M059J (cell line): ENCODE measurements around the gene INSIG2. TPM values are rescaled to one million over a fixed set of nuclear protein-coding genes. Genes with fewer than 3 reads are reported as not detected.

Experiments used
- DNase-seq: peaks from one replicate; pipeline ENCODE4 v3.0.0-alpha.2; 2012; ENCODE audit warnings: low read depth
- total RNA-seq: library from RNA; depleted of rRNA; stranded (reverse); fragments of >200 nt; shearing (Covaris generic); gene quantifications from 2 replicates; pipeline ENCODE4 v1.2.3, GENCODE V29; 2014; rRNA removed

Gene INSIG2
- 6.7 and 9.4 TPM in 2 replicates for total RNA-seq

- peak; percentile 96 for DNase-seq
Observed at GRCh38 chr2:118088051-118089024, at the start of gene INSIG2. Gene INSIG2 (plus strand): TSS chr2:118088471. CDS start chr2:118096557, 8,086 bp downstream.

- DNase-seq, result no peak
Observed at GRCh38 chr2:118040891-118041290, 47.4 kb upstream of the INSIG2 start.

DNA sequence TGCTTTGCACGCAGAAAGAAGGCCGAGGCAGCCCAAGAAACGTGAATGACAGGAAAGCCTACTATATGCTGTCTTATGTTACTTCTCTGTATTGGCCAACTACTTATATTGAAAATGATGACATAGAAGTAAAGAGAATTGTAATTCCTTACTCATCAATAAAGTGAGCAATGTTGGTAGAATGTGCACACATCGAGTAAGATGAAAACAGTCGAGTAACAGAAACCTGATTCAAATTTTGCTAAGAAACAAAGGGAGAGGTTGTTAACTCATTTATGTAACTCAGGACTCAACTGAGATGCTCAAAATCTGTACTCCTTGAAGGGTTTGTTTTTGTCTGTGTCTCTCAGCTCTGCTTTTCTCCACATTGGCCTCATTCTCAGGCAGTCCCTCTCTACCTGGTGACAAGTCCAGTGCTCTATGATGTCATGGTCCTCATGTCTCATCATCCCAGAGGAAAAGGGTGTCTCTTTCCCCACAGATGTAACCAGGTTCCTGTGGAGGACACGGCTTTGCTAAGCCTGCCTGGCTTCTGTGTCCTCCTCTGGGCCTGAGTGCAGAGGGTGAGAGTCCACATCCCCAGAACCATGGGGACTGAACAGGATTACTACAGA is 44.1 kb upstream of the INSIG2 start:
- DNase-seq, result no peak

DNA sequence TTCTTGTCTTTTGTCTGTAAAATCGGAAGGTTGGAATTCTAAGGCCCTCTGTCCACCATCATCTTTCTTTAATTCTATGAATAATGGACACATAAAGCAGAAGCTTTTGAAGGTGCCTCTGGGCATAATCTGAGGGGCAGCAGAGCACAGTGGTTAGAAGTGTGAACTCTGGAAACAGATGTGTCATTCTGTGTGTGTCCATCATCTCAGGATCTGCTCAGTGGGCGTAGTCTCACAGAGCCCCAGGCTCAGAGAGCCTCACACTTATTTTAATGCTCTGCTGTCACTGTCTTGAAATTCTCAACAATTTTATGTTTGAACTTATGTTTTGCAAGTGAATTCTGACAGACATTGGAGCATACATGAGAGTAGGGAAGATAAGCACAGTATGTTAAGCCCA is 43.4 kb upstream of the INSIG2 start:
- DNase-seq, result no peak

DNA sequence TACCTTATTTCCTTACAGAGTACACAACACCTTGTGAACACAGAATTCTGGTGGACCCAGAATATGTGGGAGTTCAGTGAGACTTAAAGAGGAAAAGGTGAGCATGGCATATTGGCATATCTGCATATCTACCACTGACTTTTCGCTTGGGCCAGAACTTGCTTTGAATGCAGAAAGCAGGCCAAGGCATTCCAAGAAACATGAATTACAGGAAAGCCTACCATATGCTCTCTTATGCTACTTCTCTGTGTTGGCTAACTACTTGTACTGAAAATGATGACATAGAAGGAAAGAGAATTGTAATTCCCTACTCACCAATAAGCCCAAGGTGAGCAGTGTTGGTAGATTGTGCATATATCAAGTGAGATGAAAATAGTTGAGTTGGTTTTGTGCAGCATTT is 43.0 kb upstream of the INSIG2 start:
- no peak for DNase-seq

- DNase-seq, result peak; percentile 48
Observed at GRCh38 chr2:118046634-118047210, 41.5 kb upstream of the INSIG2 start.

GRCh38 chr2:118047380-118047826 is 40.9 kb upstream of the INSIG2 start:
- peak; percentile 66 for DNase-seq

GRCh38 chr2:118048401-118048800 is 39.9 kb upstream of the INSIG2 start:
- peak; percentile 15 for DNase-seq

DNA sequence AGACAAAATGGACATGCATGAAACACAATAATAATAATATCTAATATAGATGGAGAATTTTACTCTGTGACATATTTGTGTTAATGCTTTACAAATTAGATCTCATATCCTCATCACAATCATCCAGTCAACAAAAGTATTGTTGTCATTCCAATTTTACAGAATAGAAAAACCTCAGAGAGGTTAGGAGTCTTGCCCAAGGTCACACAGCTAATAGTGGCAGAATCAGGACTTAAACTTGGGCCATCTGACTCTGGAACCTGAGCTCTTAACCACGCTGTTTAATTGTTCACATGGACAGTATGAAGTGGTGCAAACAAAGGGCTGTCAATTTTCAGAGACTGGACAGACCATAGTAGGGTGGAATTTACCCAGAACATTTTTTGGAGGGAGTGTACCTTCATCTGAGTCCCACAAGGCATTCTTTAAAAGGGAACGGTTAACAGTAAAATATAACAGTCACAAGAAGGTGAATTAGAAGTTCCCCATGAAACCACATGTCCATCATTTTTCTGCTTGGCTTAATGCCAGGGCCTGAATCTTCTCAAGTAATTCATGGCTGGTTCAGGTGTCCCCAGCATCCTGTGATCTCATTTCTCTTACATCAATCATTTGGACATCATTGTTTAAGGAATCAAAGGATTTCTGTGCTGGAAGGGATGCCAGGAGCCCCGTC is 39.0 kb upstream of the INSIG2 start:
- peak; percentile 59 for DNase-seq

GRCh38 chr2:118049816-118050140 is 38.5 kb upstream of the INSIG2 start:
- DNase-seq, result no peak

- peak; percentile 55 for DNase-seq
Observed at GRCh38 chr2:118050386-118050785, 37.9 kb upstream of the INSIG2 start.

GRCh38 chr2:118050974-118051373 is 37.3 kb upstream of the INSIG2 start:
- DNase-seq, result no peak

DNA sequence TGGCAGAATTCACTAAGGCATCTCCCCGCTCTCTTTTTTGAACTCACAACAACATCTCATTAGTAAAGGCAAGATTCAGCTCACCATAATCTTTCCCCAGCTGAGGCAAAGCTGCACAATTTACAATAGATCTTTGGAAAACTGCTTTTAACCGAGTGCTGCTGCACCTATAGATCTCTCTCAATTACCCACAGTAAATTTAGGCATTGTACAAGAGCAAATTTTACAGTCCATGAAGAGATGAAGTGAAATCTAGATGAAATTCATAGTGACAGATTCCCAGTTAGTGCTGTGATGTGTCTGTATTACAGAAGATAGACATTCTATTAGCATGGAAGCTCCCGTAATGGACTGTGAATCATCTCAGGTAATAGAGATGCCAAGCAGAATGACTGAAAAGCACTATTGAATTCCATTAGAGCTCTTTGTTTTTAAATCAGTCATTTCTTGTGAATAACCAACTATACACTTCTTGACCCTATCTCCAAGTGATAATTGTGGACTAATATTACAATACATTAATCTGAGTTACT is 36.4 kb upstream of the INSIG2 start:
- no peak for DNase-seq

- no peak for DNase-seq
Observed at GRCh38 chr2:118052474-118052873, 35.8 kb upstream of the INSIG2 start.

DNA sequence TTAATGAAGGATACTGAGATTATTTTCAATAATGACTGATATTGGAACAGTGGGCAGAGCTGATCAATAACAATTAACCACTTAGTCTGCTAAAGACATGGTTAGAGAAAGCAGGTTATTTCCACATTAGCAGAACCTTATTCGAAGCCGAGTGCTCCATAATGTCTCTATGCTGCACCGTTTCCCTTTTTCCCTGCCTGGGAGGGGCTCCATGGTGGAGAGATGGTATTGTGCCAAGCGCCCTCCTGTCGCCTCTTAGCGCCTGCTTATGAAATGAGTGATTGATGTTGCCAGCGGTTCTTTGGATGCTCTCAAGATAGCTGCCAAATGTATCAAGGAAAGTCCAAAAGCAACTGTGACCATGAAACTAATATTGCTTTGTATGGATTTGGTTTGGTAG is 34.6 kb upstream of the INSIG2 start:
- DNase-seq, result no peak

DNA sequence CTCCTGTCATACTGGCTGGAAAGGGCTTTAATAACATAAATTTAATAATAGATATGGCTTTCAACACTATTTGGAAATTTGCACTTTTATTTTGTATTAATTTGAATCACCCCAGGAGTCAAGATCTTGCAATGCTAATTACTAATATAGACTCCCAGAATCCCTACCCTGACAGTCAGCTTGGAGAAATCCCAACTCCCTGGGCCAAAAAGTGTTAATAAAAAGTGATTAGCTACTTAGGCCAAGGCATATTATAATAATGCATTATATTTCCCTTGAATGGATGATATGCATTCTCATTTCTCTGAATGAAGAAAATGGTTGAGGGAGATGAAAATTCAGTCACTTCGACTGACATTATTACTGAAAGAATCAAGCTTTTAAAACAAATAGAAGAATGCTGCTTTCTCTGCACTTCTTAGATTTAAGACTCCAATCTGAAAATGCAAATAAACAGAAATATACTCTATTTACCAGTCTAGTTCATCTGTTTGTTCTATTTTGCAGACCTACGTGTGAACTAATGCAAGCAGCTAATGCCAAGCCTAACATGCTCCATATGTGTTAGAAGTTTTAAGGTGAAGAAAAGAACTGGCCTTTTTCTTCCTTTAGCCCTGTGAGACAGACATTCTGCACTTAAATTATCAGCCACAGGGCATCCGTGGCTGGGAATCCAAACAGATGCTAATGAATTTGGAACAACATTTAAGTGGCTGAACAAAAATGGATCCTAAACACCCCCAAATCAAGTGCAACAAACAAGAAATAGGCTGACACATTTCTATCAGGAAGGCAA is 33.9 kb upstream of the INSIG2 start:
- no peak for DNase-seq

GRCh38 chr2:118055512-118056164 is 32.6 kb upstream of the INSIG2 start:
- no peak for DNase-seq

- DNase-seq, result no peak
Observed at GRCh38 chr2:118056165-118056534, 32.1 kb upstream of the INSIG2 start.

DNA sequence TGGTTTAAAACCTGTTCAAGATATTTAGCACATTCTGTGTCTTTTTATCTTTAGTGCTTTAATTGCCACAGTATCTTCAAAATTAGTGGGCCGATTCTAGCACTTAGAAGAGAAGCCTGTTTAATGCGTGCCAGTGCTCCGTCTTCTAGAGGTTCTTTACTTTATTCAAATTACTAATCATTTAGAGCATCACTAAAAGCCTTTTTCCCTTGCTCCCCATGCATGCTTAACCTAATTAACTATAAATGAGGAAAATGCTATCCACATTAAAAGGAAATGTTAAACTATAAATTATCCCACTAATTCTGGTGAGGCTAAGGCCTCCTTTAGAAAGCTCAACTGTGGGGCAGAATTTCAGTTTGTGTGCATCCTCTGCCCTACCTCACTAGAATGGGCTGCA is 31.5 kb upstream of the INSIG2 start:
- DNase-seq, result no peak

GRCh38 chr2:118058951-118059350 is 29.3 kb upstream of the INSIG2 start:
- DNase-seq, result peak; percentile 15
